NT2/D1 (cell line): ENCODE measurements around the gene PALD1.

Experiments used
- YY1 ChIP-seq: IDR thresholded peaks from 2 replicates; pipeline ENCODE4 v1.6.1; 2011; ENCODE audit not compliant: insufficient read length, insufficient read depth
- ZNF274 ChIP-seq: IDR thresholded peaks from 2 replicates; pipeline ENCODE4 v1.6.1; 2011; ENCODE audit warnings: mild to moderate bottlenecking, low read depth, low read length

DNA sequence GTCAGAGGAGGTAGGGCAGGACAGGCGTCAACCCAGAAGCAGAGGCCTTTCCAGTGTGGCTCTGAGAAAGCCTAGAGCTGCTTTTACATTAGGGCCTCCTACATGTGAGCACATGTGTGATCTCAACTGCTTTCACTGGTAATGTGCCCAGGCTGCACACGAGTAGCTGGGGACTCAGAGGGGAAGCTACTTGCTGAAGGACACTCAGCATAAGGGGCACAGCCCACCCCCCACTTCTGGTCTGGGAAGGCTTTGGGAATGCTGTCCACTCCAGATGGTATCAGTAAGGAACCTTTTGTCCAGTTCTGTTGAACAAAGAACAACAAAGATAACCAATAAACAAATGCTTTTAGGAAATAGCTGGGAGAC, 105.1 kb downstream of the PALD1 start:
- TF ChIP-seq ZNF274 (no peak), YY1 (no peak)
